Endothelial cell of hepatic sinusoid (primary cell): ENCODE data around the gene TBC1D2B.

Experiments used
- in situ Hi-C: cut with HindIII; loops from 2 replicates; pipeline ENCODE4 v1.10.0; 2017; ENCODE audit warnings: low sequenced_read_pairs

The TBC1D2B gene

DNA sequence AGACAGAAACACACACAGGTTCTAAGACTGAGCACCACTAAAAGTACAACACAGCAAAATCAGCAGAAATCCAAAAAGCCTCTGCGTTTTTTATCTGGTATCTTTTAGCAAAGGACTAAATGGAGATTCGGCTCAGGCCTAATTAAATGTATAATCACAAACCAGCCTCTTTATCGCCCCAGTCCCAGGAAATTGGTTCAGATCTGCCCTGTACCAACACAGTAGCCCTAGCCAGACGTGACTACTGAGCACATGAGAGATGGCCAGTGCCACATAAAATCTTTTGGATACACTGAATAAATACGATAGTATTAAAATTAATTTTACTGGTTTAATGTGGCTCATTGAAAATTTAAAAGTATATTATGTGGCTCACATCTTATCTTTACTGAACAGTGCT, 19.7 kb downstream of the TBC1D2B start:
- in situ Hi-C loops: no loop called here

DNA sequence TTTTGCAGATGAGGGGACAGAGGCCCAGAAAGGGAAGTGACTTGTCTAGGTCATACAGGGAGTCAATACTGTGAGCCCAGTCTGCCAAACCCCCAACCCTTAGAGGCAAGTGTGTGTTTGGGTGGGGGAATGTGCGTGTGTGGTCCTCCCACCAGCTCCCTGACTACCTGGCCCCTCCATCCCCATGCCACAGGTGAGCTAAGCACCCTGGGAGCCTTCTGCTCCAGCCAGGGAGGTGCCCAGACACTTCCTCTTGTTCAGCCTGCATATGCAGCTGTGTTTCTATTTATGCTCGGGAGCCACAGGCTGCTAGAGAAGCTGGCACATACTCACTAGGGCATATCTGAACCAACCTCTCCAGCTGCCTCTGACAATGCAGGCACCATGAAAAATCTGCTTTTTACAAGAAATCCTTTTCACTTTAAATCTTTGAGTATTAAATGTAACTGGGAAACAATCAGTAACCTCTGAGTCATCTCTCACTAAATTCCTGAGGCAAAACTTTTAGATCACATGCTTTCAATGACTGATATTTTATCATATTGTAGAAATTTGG, 20.7 kb downstream of the TBC1D2B start:
- in situ Hi-C loops: no loop called here

DNA sequence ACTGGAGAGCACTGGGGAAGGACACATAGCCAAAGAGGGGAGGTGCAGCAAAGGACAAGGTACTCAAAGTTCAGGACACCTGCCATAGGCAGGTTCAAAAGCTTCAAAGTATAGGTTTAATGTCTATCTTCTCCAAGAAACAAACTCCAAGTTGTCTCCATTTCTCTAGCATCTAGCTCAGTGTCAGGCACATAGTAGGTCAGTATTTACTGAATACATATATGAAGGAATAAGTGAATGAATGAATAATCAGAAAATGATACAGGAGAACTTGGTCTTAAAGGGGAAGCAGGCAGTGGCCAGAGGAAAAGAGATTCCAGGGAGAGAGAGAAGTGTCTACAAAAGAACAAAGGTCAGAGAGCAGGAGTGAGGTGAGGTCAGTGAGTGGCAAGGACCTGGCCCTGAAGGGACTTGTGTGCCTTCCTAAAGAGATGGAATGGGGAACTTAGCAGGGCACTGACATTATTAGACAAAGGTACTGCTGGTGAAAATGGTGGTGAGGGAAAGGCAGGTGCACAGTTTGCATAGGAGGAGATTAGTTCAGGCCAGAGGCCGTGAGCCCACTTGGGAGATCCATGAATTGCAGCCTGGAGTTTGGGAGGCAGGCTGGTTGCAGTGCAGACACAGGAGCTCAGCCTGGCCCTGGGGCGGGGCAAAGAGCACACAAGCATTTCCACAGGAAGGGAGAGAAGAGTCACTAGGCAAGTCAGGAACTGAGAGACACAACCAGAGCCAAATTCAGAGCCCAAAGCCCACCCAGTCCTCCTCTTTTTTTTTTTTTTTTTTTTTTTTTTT, 21.4 kb downstream of the TBC1D2B start:
- in situ Hi-C loops: no loop called here

DNA sequence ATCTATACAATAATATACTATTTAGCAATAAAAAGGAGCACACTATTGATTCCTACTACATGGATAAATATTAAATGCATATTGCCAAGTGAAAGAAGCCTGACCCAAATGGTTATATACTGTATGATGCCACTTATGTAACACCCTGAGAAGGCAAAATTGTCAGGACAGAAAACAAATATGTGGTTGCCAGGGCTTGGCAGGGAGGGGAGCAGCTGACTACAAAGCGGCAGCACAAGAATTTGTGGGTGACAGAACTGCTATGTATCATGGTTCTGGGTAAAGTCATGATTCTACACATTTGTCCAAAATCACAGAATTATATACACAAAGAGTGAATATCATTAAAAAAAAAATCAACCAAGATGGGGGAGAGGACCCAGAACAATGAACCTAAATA, 22.5 kb downstream of the TBC1D2B start:
- in situ Hi-C loops: no loop called here

DNA sequence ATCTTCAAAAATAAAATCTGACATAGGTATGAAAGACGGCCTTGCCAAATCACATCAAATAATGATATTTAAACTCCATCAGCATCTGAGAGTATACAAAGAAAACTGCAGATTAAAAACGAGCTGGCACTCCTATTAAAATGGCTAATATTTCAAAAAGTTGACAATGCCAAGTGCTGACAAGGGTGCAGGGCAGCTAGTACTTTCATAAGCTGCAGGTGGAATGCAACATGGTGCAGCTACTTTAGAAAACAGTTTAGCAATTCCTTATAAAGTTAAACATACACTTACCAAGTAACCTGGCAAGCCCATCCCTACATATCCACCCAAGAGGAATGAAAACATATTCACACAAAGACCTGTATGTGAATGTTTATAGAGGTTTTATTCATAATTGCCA, 23.0 kb downstream of the TBC1D2B start:
- in situ Hi-C loops: no loop called here

DNA sequence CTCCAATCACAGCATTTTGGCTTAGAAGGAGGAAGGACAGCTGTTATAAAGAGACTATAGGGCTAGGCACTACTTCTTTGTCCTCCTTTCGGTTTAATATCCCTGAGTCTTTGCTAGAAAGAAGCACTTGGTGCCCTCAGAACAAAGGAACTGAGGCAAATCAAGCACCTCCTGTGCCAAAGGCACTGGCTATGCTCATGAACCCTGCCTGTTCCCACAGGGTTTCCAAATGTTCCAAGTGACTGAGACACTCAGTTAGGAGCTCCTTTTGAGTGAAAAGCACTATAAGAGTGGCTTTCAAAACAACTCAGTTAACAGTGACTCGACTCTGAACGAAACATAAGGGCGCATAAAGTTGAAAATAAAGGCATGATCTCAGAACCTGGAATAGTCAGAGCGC, 25.0 kb downstream of the TBC1D2B start:
- in situ Hi-C loops: no loop called here

DNA sequence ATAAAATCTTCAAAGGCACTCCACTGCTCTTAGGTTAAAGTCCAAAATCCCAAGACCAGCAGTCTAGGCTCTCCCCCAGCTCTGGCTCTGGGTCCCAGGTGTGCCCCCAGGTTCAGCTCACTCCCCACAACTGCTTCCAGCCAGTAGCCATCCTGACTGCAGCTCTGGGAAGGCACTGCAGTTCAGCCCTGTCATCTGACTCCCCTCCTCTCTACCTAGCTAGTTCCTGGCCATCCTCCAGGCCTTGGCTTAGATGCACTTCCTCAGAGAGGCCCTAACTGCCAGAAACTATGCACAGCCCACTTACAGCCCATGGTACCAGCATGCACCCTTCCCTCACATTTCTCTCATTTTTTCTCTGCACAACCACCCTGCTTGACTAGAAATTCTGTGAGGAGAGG, 25.5 kb downstream of the TBC1D2B start:
- in situ Hi-C loops: no loop called here

DNA sequence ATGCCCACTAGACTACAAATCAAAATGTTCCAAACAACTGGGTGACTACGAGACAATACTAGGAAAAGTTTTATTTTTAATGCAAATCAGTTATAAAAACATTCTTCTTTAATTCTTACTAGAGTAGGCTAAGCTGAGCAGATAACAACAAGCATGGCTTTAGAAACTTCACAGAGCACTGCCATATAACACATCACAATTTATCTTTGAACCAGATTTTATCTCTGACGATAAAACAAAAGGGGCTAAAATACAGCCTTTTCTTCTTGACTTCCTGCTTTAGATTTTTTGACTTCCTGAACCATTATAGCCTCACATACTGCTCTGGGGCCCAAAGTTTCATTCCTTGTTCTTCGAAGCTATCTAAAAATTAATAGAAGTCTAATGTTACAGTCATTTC, 25.9 kb downstream of the TBC1D2B start:
- in situ Hi-C loops: no loop called here

DNA sequence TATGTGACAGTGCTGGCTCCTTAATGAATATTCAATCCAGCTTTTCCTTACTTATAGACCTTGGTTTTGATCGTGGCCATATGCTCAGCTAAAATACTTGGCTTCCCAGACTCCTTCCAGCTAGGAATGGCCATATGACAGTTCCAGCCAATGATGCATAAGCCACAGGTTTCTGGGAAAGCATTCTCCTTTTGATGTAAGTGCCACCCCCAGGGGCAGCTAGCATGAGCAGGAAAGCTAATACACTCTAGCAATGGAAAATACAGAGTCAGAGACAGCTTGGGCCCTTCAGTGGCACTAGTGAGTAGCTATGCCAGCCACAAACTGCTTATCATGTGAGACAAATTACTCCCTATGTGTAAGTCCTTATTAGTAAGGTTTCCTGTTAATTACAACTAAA, 26.7 kb downstream of the TBC1D2B start:
- in situ Hi-C loops: no loop called here

DNA sequence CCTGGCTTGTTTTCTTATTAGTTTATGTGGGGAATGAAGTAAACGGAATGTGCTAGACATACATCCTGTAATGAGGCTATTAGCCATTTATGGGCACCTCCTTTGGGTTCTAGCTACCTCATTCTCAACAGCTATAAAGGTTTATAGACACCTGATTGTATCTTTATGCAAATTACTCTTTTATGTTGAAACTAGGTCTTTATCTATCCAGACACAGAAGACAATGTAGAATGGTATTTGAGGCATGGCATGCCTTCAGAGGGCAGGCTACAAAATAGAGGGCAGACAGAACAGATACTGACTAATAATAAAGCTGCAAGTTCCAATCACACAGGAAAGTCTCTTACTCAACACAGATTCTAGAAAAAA, 27.1 kb downstream of the TBC1D2B start:
- in situ Hi-C loops: no loop called here

DNA sequence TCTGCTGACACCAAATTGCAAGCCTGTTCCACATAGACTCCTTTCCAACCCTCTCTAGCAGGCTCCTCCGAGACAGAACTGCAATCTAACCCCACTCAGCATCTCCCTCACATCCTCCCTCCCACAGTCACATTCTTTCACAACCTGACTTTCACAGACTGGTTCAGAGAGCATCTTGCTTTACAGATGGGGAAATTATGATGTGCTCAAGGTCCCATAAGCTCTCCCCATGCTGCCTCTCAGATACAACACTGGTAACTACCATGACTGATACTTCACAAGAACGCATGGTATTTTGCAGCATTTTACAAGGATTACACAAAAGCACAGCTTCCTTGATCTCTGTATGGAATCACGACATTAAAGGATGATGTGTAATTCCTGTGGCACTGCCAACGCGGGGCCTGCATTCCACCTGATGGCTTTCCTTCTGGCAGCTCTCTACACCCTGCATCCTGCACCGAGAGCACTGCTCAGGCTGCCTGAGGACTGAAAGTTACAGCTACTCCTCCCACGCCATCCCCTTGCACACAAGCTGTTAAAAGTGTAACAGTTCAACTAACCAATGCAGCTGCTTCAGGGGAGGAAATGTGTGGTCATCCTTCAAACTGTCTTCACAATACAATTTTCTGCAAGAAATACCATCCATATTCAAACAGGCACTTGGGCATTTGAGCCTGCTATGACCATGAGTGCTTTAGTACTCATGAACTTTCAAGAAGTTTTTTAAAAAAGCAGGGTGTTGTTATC, 27.6 kb downstream of the TBC1D2B start:
- in situ Hi-C loops: no loop called here

DNA sequence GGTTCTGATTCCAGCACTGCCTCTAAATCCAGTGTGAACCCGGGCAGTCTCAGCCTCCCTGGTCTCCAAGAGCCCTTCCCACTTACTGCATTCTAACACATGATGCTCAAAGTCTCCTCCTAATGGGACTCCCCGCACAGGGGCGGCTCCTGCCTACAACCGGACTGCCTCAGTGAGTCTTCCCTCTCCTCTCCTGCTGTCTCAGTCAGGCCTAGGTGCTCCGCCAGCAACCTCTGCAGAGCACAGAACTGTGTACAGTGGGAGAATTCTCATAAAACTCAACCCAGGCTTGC, 28.9 kb downstream of the TBC1D2B start:
- in situ Hi-C loops: no loop called here

DNA sequence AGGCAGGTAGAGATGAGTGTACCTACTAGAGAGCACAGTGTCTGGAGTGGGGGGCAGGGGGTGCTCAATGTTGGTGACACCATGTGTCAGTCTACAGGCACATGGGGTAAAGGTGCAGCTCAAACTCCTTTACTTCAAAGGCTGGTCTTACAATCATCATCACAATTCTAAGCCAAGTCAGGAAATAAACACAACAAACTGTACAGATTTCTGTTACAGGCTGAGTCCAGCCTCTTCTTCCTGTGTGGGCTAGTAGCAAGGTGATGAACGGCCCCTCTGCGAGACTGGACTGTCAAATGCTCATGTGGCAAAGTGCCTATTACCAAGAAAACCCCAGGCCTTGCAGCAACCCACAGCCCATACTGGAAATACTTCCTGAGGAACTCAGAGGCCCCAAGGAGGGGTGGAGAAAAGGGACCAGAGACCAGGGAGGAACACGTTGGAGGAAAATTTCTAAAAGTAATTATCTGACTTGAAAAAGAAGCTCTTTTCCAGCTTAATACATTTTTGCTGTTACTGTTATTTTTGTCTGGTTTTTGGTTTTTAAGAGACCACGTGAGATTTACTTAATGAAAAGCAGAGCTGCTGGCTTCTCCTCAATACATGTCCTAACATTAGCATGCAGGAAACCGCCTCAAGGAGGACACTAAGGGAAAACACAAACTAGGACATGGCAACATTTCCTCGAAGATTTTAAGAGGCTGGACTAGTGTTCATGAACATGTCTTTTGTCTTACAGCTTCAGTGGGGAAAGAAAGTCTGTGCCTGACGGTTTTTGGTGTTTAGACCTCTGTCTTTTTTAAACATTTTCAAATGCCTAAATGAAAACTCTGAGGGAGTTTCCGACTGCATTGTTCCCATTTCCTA, 29.5 kb downstream of the TBC1D2B start:
- in situ Hi-C loops: no loop called here

DNA sequence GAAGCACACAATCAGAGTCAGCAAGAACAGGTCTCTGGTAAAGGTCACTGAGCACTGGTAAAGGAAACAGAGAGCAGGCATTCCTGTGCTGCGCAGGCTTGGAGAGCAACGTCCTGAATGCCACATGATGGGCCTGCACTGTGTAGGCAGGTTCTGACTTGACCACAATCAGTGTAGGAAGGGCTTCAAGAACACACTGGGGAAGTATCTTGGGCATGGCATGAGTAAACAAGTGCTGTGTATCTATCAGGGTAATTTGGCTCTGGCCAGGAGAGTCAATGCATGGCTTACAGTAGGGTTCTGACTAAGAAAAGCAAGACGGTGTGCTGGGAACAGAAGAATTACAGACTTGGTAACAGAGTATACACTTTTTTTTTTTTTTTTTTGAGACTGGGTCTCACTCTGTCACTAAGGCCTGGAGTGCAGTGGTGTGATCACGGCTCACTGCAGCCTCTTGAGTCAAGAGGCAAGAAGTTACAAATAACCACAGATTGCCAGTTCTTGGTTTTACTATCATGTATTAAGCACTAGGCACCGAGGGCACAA, 30.6 kb downstream of the TBC1D2B start:
- in situ Hi-C loops: no loop called here

DNA sequence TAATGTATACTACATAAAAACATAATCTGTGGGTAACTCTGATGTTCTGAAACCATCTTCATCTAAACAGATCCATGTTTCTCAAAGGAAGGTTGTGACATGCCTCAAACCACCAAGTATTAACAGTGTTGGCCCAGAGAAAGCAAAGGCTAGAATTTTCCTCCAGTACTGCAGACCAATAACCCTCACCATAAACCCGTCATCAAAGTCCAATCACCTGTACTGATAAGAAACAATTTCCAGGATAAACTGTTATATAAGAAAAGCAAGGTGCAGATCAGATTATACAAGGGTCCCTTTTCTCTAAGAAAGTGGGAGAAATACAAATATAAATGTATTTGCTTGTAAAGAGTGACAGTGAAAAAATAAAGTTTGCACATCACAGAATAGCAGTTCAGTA, 32.3 kb downstream of the TBC1D2B start:
- in situ Hi-C loops: no loop called here

DNA sequence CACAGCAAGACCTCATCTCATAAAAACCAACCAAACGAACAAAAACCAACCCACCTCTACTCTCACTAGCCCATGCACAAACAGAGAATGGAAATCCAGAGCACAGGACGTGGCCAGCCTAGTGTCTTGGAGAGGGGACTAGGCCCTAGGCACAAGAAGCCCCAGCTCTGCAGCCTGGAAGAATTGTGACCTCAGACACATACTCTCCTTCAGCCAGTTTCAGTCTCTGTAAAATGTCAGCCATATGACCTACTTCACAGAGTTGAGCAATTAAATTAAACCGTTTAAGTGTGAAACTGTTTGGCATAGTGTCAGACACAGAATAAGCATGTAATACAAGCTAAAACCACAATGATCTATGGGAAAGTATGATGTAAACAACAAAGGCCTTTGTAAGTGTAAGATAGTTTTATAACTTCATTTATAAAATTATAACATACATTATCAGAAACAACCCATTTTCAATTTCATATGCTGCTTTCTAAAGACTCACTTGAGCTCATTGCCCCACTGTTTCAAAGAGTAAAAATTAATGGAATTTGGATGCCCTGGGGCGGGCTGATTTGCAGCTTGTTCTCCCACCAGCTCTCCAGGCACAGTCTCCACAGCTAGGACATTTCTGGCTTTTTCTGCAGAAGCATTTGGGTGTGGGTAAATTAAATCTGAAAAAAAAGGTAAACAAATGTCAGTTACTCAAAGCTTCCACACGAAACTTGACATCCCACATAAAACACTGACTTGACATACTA, 32.9 kb downstream of the TBC1D2B start:
- in situ Hi-C loops: no loop called here

DNA sequence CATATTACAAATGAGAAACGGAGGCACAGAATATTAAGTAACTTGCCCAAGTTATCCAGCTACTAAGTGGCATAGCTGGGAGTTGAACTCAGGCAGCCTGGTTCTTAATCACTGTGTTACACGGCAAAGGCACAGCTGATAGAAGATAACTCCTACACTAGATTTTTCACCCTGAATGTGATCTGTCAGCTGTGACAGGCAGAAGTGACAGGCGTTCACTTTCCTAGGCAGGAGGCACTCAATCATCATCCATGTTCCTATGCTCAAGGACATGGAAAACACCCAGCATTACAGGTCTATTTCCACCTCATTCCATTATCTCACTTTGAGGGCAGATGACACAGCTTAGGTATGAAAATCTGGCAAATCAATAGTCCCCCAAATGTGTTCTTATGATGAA, 35.6 kb downstream of the TBC1D2B start:
- in situ Hi-C loops: no loop called here

DNA sequence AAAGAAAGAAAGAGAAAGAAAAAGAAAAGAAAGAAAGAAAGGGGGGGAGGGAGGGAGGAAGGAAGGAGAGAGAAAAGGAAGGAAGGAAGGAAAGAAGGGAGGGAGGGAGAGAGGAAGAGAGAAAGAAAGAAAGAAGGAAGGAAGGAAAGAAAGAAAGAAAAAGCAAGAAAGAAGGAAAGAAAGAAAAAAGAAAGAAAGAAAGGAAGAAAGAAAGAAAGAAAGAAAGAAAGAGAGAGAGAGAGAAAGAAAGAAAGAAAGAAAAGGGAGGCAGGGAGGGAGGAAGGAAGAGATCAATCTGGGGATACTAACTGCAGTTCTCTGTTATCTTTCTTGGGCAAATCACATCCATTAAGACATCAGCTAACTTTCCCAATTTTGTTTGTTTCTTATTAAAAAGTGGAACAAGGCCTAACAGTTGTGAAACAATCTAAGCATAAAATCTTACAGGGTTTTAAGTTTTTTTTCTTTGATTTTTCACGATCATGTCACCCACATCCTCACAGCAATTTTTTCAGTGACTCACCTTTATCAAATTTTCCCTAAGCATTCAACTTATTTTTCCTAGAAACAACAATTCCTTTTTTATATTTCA, 36.8 kb downstream of the TBC1D2B start:
- in situ Hi-C loops: no loop called here

DNA sequence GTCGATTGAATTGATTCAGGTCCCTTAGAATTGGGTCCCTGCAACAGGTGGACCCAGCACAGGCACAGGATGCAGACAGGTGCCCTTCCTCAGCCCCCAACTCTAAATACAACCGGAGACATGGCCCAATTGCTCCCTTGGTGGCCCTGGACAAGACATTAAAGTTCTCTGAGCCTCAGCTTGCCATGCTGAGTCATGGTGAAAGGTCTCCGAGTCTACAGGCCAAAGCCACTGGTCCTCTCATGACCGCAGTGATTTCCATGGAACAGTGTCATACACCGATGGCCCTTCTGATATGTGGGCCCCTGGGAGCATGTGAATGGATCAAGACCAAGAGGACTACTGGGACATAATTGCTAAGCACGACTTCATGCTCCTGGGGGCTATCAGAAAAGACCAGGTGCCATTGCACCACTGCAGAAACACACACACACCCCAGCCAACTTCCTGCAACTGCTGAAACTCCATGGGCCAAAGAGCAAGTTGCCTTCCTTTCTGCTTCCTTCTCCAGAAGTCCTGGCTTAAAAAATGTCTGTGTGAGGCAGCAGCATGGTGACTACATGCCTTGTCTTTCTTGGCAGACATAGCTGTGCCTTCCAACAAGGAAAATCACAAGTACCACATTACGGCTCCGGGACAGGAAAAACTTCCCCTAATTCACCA, 38.8 kb downstream of the TBC1D2B start:
- in situ Hi-C loops: no loop called here
